GM18511 (cell line): Measurements from ENCODE around the gene HOXB4.

Source experiments
- ATAC-seq: cut with Tn5 transposase; IDR thresholded peaks from one replicate; pipeline ENCODE4 v1.9.1; 2021; ENCODE audit warnings: mild to moderate bottlenecking, moderate library complexity; ENCODE audit not compliant: unreplicated experiment

HOXB4 gene

GRCh38 chr17:48601539-48602425 is 23.6 kb upstream of the HOXB4 start:
- no peak for ATAC-seq

GRCh38 chr17:48601207-48601538 is 23.0 kb upstream of the HOXB4 start:
- ATAC-seq: no peak

- no peak for ATAC-seq
Measured at GRCh38 chr17:48600244-48601098, 22.3 kb upstream of the HOXB4 start.

GRCh38 chr17:48599354-48599753 is 21.2 kb upstream of the HOXB4 start:
- no peak for ATAC-seq

GRCh38 chr17:48598736-48599135 is 20.6 kb upstream of the HOXB4 start:
- ATAC-seq: no peak

GRCh38 chr17:48597778-48598631 is 19.9 kb upstream of the HOXB4 start:
- no peak for ATAC-seq

- no peak for ATAC-seq
Measured at GRCh38 chr17:48597528-48597777, 19.3 kb upstream of the HOXB4 start.

- no peak for ATAC-seq
Measured at GRCh38 chr17:48596735-48597527, 18.8 kb upstream of the HOXB4 start.

GRCh38 chr17:48596000-48596734 is 18.0 kb upstream of the HOXB4 start:
- ATAC-seq: no peak

- no peak for ATAC-seq
Measured at GRCh38 chr17:48595278-48595999, 17.3 kb upstream of the HOXB4 start.

- no peak for ATAC-seq
Measured at GRCh38 chr17:48594538-48595277, 16.6 kb upstream of the HOXB4 start.

GRCh38 chr17:48593840-48594537 is 15.8 kb upstream of the HOXB4 start:
- no peak for ATAC-seq

GRCh38 chr17:48593126-48593829 is 15.1 kb upstream of the HOXB4 start, which contains the start of gene HOXB5:
Gene HOXB5 (minus strand): TSS chr17:48593779. CDS start chr17:48593682, 97 bp downstream.
- ATAC-seq: no peak

GRCh38 chr17:48592577-48592976 is 14.4 kb upstream of the HOXB4 start:
- ATAC-seq: no peak

GRCh38 chr17:48592057-48592514 is 13.9 kb upstream of the HOXB4 start:
- no peak for ATAC-seq

GRCh38 chr17:48591255-48592056 is 13.3 kb upstream of the HOXB4 start:
- ATAC-seq: no peak
